Liver (tissue), 3 donors: ENCODE measurements around the gene ZNF439.

Experiments
- CTCF ChIP-seq: fragments of 150-350 bp; IDR thresholded peaks from 2 replicates; pipeline ENCODE4 v1.5.1; 2017; ENCODE audit warnings: improper control_type of control experiment, low read depth, low read length; ENCODE audit not compliant: missing input control
- GABPA ChIP-seq, 2 donors: IDR thresholded peaks in 1 of 2; conservative IDR thresholded peaks in 1 of 2; 2 replicates each; pipeline ENCODE4 v1.6.1; 2016; ENCODE audit warnings: antibody characterized with exemption in 2 of 2, mild to moderate bottlenecking in 1 of 2, moderate library complexity in 1 of 2
- MAX ChIP-seq: IDR thresholded peaks from 2 replicates; pipeline ENCODE4 v1.6.1; 2016; ENCODE audit warnings: antibody characterized with exemption
- NR2F2 ChIP-seq: IDR thresholded peaks from 2 replicates; pipeline ENCODE4 v1.6.1; 2016; ENCODE audit warnings: antibody characterized with exemption
- RAD21 ChIP-seq, 2 donors: IDR thresholded peaks; 2 replicates each; pipeline ENCODE4 v1.6.1; 2016; ENCODE audit warnings: antibody characterized with exemption in 2 of 2, mild to moderate bottlenecking in 2 of 2
- RXRA ChIP-seq, 2 donors: IDR thresholded peaks; 2 replicates each; pipeline ENCODE4 v1.6.1; 2017 to 2018; ENCODE audit warnings: antibody characterized with exemption in 2 of 2, mild to moderate bottlenecking in 1 of 2
- SP1 ChIP-seq: IDR thresholded peaks from 2 replicates; pipeline ENCODE4 v1.6.1; 2018; ENCODE audit warnings: antibody characterized with exemption, mild to moderate bottlenecking
- TAF1 ChIP-seq: conservative IDR thresholded peaks from 2 replicates; pipeline ENCODE4 v1.6.1; 2016; ENCODE audit warnings: antibody characterized with exemption, mild to moderate bottlenecking
- YY1 ChIP-seq: IDR thresholded peaks from 2 replicates; pipeline ENCODE4 v1.6.1; 2016; ENCODE audit warnings: antibody characterized with exemption, mild to moderate bottlenecking
- TF ChIP-seq, protein P1 (sequence below): IDR thresholded peaks from 2 replicates; pipeline ENCODE4 v1.6.1; 2016; ENCODE audit warnings: antibody characterized with exemption
- TF ChIP-seq, protein P2 (sequence below): IDR thresholded peaks from 2 replicates; pipeline ENCODE4 v1.6.1; 2016; ENCODE audit warnings: antibody characterized with exemption, mild to moderate bottlenecking
- donor health status: healthy.
- donor health status: healthy.

DNA sequence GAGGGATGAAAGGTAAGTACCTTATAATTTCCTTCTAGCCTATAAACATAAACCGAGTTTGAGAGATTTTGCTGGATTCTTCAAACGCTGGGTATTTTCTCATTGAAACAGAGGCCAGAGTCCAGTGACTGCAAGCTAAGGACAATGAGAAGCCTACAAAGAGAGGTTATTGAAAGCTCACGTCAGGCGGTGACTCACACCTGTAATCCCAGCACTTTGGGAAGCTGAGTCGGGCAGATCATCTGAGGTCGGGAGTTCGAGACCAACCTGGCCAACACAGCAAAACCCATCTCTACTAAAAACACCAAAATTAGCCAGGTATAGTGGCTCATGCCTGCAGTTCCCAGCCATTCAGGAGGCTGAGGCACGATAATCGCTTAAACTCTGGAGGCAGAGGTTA, 24.1 kb downstream of the ZNF439 start:
- TF ChIP-seq CTCF (no peak), MAX (no peak), RAD21 (IDR thresholded peaks at IDR 0.05) (no peak), SP1 (no peak), YY1 (no peak), TAF1 (no peak), GABPA (IDR thresholded peaks at IDR 0.05 in 1 of 2, conservative IDR thresholded peaks at IDR 0.05 in 1 of 2) (no peak), RXRA (IDR thresholded peaks at IDR 0.05) (no peak), NR2F2 (no peak)
- TF ChIP-seq, protein P1, sequence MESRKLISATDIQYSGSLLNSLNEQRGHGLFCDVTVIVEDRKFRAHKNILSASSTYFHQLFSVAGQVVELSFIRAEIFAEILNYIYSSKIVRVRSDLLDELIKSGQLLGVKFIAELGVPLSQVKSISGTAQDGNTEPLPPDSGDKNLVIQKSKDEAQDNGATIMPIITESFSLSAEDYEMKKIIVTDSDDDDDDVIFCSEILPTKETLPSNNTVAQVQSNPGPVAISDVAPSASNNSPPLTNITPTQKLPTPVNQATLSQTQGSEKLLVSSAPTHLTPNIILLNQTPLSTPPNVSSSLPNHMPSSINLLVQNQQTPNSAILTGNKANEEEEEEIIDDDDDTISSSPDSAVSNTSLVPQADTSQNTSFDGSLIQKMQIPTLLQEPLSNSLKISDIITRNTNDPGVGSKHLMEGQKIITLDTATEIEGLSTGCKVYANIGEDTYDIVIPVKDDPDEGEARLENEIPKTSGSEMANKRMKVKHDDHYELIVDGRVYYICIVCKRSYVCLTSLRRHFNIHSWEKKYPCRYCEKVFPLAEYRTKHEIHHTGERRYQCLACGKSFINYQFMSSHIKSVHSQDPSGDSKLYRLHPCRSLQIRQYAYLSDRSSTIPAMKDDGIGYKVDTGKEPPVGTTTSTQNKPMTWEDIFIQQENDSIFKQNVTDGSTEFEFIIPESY, result no peak
- TF ChIP-seq, protein P2, sequence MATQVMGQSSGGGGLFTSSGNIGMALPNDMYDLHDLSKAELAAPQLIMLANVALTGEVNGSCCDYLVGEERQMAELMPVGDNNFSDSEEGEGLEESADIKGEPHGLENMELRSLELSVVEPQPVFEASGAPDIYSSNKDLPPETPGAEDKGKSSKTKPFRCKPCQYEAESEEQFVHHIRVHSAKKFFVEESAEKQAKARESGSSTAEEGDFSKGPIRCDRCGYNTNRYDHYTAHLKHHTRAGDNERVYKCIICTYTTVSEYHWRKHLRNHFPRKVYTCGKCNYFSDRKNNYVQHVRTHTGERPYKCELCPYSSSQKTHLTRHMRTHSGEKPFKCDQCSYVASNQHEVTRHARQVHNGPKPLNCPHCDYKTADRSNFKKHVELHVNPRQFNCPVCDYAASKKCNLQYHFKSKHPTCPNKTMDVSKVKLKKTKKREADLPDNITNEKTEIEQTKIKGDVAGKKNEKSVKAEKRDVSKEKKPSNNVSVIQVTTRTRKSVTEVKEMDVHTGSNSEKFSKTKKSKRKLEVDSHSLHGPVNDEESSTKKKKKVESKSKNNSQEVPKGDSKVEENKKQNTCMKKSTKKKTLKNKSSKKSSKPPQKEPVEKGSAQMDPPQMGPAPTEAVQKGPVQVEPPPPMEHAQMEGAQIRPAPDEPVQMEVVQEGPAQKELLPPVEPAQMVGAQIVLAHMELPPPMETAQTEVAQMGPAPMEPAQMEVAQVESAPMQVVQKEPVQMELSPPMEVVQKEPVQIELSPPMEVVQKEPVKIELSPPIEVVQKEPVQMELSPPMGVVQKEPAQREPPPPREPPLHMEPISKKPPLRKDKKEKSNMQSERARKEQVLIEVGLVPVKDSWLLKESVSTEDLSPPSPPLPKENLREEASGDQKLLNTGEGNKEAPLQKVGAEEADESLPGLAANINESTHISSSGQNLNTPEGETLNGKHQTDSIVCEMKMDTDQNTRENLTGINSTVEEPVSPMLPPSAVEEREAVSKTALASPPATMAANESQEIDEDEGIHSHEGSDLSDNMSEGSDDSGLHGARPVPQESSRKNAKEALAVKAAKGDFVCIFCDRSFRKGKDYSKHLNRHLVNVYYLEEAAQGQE, result no peak
